WTC11 (cell line): ENCODE measurements around the gene BPI. TPM values are rescaled to one million over a fixed set of nuclear protein-coding genes. Genes with fewer than 3 reads are reported as not detected.
"Not testable (repeated sequence)": the region's sequence is repeated elsewhere in the genome, so short reads cannot be mapped to it uniquely, and the experiment has no call there.

Source experiments
- ATAC-seq: fragments of 200-7000 bp; cut with Tn5 transposase; 2 replicates; pipeline ENCODE4 v1.10.0; 2021; ENCODE audit warnings: mild to moderate bottlenecking, moderate library complexity
- CTCF ChIA-PET: fragments of 300-600 bp; sonication (Branson Sonifier 250); formaldehyde crosslinking; loops from one replicate; lab custom pipeline; 2021; ENCODE audit warnings: antibody characterized with exemption; lab: Charles Lee
- POLR2A ChIA-PET: fragments of 350-600 bp; sonication (Branson Sonifier 250); formaldehyde crosslinking; loops from one replicate; lab custom pipeline; 2021; ENCODE audit warnings: antibody characterized with exemption; lab: Charles Lee
- DNase-seq: peaks from one replicate; pipeline ENCODE4 v3.0.0; 2021; ENCODE audit warnings: low spot score
- H3K27ac Mint-ChIP-seq: 2 replicates; pipeline ENCODE4 v1.8.0; 2021; ENCODE audit warnings: mixed read lengths
- H3K27me3 Mint-ChIP-seq: 2 replicates; pipeline ENCODE4 v1.8.0; 2021; ENCODE audit warnings: low read depth, mild to moderate bottlenecking, moderate library complexity, mixed read lengths
- H3K36me3 Mint-ChIP-seq: 2 replicates; pipeline ENCODE4 v1.8.0; 2021; ENCODE audit warnings: mixed read lengths
- H3K4me1 Mint-ChIP-seq: 2 replicates; pipeline ENCODE4 v1.8.0; 2022; ENCODE audit warnings: mixed read lengths
- H3K4me3 Mint-ChIP-seq: 2 replicates; pipeline ENCODE4 v1.8.0; 2021; ENCODE audit warnings: mild to moderate bottlenecking, moderate library complexity, mixed read lengths
- H3K9me3 Mint-ChIP-seq: 2 replicates; pipeline ENCODE4 v1.8.0; 2021; ENCODE audit warnings: mixed read lengths
- CREM ChIP-seq: sonication (generic); formaldehyde crosslinking; IDR thresholded peaks from 2 replicates; pipeline ENCODE4 v1.8.1; 2022; ENCODE audit warnings: mild to moderate bottlenecking, missing genetic modification reagents, moderate library complexity
- FOXJ3 ChIP-seq: sonication (generic); formaldehyde crosslinking; IDR thresholded peaks from 2 replicates; pipeline ENCODE4 v1.9.0; 2021; ENCODE audit warnings: missing genetic modification reagents, mild to moderate bottlenecking, borderline replicate concordance
- FOXP4 ChIP-seq: sonication (generic); formaldehyde crosslinking; IDR thresholded peaks from 2 replicates; pipeline ENCODE4 v1.8.0; 2022; ENCODE audit warnings: mild to moderate bottlenecking, missing genetic modification reagents
- HMGXB4 ChIP-seq: sonication (generic); formaldehyde crosslinking; IDR thresholded peaks from 2 replicates; pipeline ENCODE4 v1.8.1; 2023; ENCODE audit warnings: mild to moderate bottlenecking, moderate library complexity, missing genetic modification reagents
- KAT7 ChIP-seq: sonication (generic); formaldehyde crosslinking; IDR thresholded peaks from 2 replicates; pipeline ENCODE4 v1.8.1; 2023; ENCODE audit warnings: missing genetic modification reagents, mild to moderate bottlenecking, borderline replicate concordance
- MYBL2 ChIP-seq: sonication (generic); formaldehyde crosslinking; IDR thresholded peaks from 2 replicates; pipeline ENCODE4 v1.8.1; 2023; ENCODE audit warnings: mild to moderate bottlenecking, moderate library complexity, missing genetic modification reagents
- NFE2L1 ChIP-seq: sonication (generic); formaldehyde crosslinking; IDR thresholded peaks from 2 replicates; pipeline ENCODE4 v1.8.1; 2023; ENCODE audit warnings: missing genetic modification reagents
- NR1H2 ChIP-seq: sonication (generic); formaldehyde crosslinking; IDR thresholded peaks from 2 replicates; pipeline ENCODE4 v1.9.0; 2021; ENCODE audit warnings: mild to moderate bottlenecking, moderate library complexity, missing genetic modification reagents
- PRDM15 ChIP-seq: sonication (generic); formaldehyde crosslinking; IDR thresholded peaks from 2 replicates; pipeline ENCODE4 v1.8.0; 2022; ENCODE audit warnings: missing genetic modification reagents
- SOX15 ChIP-seq: fragments of 250-450 bp; sonication (Bioruptor Pico); IDR thresholded peaks from 2 replicates; pipeline ENCODE4 v1.9.0; 2021; ENCODE audit warnings: mild to moderate bottlenecking
- ZBTB21 ChIP-seq: sonication (generic); formaldehyde crosslinking; IDR thresholded peaks from 2 replicates; pipeline ENCODE4 v1.8.1; 2023; ENCODE audit warnings: mild to moderate bottlenecking, missing genetic modification reagents, borderline replicate concordance
- ZNF263 ChIP-seq: sonication (generic); formaldehyde crosslinking; IDR thresholded peaks from 2 replicates; pipeline ENCODE4 v1.8.1; 2022; ENCODE audit warnings: low read depth, mild to moderate bottlenecking, moderate library complexity, missing genetic modification reagents
- ZNF416 ChIP-seq: fragments of 250-450 bp; sonication (Bioruptor Pico); IDR thresholded peaks from 2 replicates; pipeline ENCODE4 v1.9.0; 2021; ENCODE audit warnings: mild to moderate bottlenecking, inconsistent platforms
- total RNA-seq: library from RNA; stranded (reverse); gene quantifications from 3 replicates; pipeline ENCODE4 v1.2.3, GENCODE V29; 2021
- TF ChIP-seq, protein P1 (sequence below): fragments of 200-600 bp; IDR thresholded peaks from 2 replicates; pipeline ENCODE4 v1.8.0; 2022; ENCODE audit warnings: antibody characterized with exemption

BPI gene
- total RNA-seq, 1 experiment from 2014 or later, result not detected

DNA sequence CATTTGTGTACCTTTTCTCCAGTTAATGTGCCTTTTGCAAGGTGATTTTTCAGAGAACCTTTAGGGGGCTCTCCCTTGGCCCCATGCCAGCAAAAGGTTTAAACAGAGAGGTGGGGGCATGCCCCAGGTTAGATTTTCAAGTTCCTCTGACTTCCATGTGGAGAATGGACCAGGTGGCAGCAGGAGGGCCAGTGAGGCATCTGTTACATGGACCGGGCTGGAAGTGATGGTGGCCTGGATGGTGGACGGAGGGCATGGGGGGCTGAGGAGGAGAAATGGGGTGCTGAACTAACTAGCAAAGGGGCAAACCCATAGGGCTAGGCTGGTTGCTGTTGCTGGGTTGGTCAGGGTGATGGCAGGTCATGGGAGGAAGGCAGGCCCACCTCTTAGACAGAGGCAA, 20.7 kb upstream of the BPI start:
- no peak for ATAC-seq
- peaks cover 34% of the 10 kb centered on the region for H3K9me3 Mint-ChIP-seq
- no peaks in the 10 kb centered on the region; the same call in 1 of the 2 replicates for H3K27me3 Mint-ChIP-seq
- no peak overlapping the region for H3K4me3 Mint-ChIP-seq
- peaks cover 16% of the 10 kb centered on the region for H3K4me1 Mint-ChIP-seq
- TF ChIP-seq ZNF416, result no peak
- no peak for TF ChIP-seq FOXJ3
- TF ChIP-seq NR1H2 (CRISPR knock-in tag), result no peak
- TF ChIP-seq FOXP4 (CRISPR knock-in tag), result no peak
- TF ChIP-seq SOX15 (CRISPR knock-in tag), result no peak
- TF ChIP-seq MYBL2, result no peak
- no peak for TF ChIP-seq HMGXB4 (CRISPR knock-in tag)
- TF ChIP-seq KAT7 (CRISPR knock-in tag), result no peak
- no peak for TF ChIP-seq PRDM15
- no peak for TF ChIP-seq CREM
- TF ChIP-seq ZBTB21 (CRISPR knock-in tag), result no peak
- TF ChIP-seq, protein P1, sequence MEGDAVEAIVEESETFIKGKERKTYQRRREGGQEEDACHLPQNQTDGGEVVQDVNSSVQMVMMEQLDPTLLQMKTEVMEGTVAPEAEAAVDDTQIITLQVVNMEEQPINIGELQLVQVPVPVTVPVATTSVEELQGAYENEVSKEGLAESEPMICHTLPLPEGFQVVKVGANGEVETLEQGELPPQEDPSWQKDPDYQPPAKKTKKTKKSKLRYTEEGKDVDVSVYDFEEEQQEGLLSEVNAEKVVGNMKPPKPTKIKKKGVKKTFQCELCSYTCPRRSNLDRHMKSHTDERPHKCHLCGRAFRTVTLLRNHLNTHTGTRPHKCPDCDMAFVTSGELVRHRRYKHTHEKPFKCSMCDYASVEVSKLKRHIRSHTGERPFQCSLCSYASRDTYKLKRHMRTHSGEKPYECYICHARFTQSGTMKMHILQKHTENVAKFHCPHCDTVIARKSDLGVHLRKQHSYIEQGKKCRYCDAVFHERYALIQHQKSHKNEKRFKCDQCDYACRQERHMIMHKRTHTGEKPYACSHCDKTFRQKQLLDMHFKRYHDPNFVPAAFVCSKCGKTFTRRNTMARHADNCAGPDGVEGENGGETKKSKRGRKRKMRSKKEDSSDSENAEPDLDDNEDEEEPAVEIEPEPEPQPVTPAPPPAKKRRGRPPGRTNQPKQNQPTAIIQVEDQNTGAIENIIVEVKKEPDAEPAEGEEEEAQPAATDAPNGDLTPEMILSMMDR, result no peak
- TF ChIP-seq ZNF263 (CRISPR knock-in tag), result no peak
- no peak for TF ChIP-seq NFE2L1 (CRISPR knock-in tag)
- TF ChIP-seq, all 79 proteins: peak for 0
- Mint-ChIP-seq H3K27ac (no peak overlapping the region), H3K36me3 (peaks cover 14% of the 10 kb centered on the region)
- ChIA-PET POLR2A (no interaction called here), CTCF (no interaction called here)
- DNase-seq, result no peak

GRCh38 chr20:38284066-38284650, 19.8 kb upstream of the BPI start:
- H3K27ac Mint-ChIP-seq, POLR2A ChIA-PET, CTCF ChIA-PET, ATAC-seq, DNase-seq, H3K4me3 Mint-ChIP-seq, H3K27me3 Mint-ChIP-seq: not testable (repeated sequence)
- Mint-ChIP-seq H3K9me3 (peaks cover 34% of the 10 kb centered on the region), H3K36me3 (peaks cover 14% of the 10 kb centered on the region), H3K4me1 (peaks cover 15% of the 10 kb centered on the region)
